ENCODE data around the gene GTSE1.

The GTSE1 gene

GRCh38 chr22:46322711-46323110, 26.0 kb downstream of the GTSE1 start:
- DNase-seq (no peak), ATAC-seq (no peak)
- H3K27me3 Mint-ChIP-seq = no peaks in the 10 kb centered on the region
- no peak overlapping the region for H3K4me3 Mint-ChIP-seq
- no peaks in the 10 kb centered on the region for H3K9me3 Mint-ChIP-seq
- H3K36me3 Mint-ChIP-seq (ENCODE audit: low read depth) = peaks cover 40% of the 10 kb centered on the region
- no peaks in the 10 kb centered on the region for H3K4me1 Mint-ChIP-seq
- H3K27ac Mint-ChIP-seq = no peak overlapping the region

GRCh38 chr22:46323162-46323561, 26.5 kb downstream of the GTSE1 start:
- DNase-seq (no peak), ATAC-seq (no peak)
- Mint-ChIP-seq H3K36me3 (ENCODE audit: low read depth) (peaks cover 39% of the 10 kb centered on the region), H3K9me3 (no peaks in the 10 kb centered on the region), H3K27me3 (no peaks in the 10 kb centered on the region), H3K4me3 (no peak overlapping the region), H3K4me1 (no peaks in the 10 kb centered on the region), H3K27ac (no peak overlapping the region)

GRCh38 chr22:46326066-46326680, 29.5 kb downstream of the GTSE1 start:
- DNase-seq (no peak), ATAC-seq (no peak)
- H3K36me3 Mint-ChIP-seq (ENCODE audit: low read depth) = peaks cover 32% of the 10 kb centered on the region
- no peaks in the 10 kb centered on the region for H3K4me1 Mint-ChIP-seq
- H3K9me3 Mint-ChIP-seq = no peaks in the 10 kb centered on the region
- no peak overlapping the region for H3K27ac Mint-ChIP-seq
- H3K4me3 Mint-ChIP-seq = no peak overlapping the region
- no peaks in the 10 kb centered on the region for H3K27me3 Mint-ChIP-seq

GRCh38 chr22:46327691-46328465, 31.2 kb downstream of the GTSE1 start:
- Mint-ChIP-seq H3K27ac (no peak overlapping the region), H3K4me3 (no peak overlapping the region), H3K9me3 (no peaks in the 10 kb centered on the region), H3K36me3 (ENCODE audit: low read depth) (peaks cover 30% of the 10 kb centered on the region), H3K27me3 (no peaks in the 10 kb centered on the region), H3K4me1 (no peaks in the 10 kb centered on the region)
- ATAC-seq = no peak
- DNase-seq = no peak

- H3K27ac Mint-ChIP-seq = no peak overlapping the region
- no peaks in the 10 kb centered on the region for H3K27me3 Mint-ChIP-seq
- H3K4me1 Mint-ChIP-seq = no peaks in the 10 kb centered on the region
- DNase-seq (no peak), ATAC-seq (no peak)
- no peaks in the 10 kb centered on the region for H3K9me3 Mint-ChIP-seq
- H3K4me3 Mint-ChIP-seq = no peak overlapping the region
- peaks cover 36% of the 10 kb centered on the region for H3K36me3 Mint-ChIP-seq (ENCODE audit: low read depth)
These were observed 32.1 kb downstream of the GTSE1 start for GRCh38 chr22:46328797-46329196.

GRCh38 chr22:46329616-46330015, 32.9 kb downstream of the GTSE1 start:
- ATAC-seq (no peak), DNase-seq (no peak)
- Mint-ChIP-seq H3K9me3 (no peaks in the 10 kb centered on the region), H3K4me3 (no peak overlapping the region), H3K27me3 (no peaks in the 10 kb centered on the region), H3K36me3 (ENCODE audit: low read depth) (peaks cover 32% of the 10 kb centered on the region), H3K27ac (no peak overlapping the region), H3K4me1 (peaks cover 3% of the 10 kb centered on the region)

GRCh38 chr22:46330426-46330825, 33.8 kb downstream of the GTSE1 start:
- Mint-ChIP-seq H3K4me3 (no peak overlapping the region), H3K36me3 (ENCODE audit: low read depth) (peaks cover 32% of the 10 kb centered on the region), H3K27me3 (no peaks in the 10 kb centered on the region), H3K27ac (no peak overlapping the region), H3K4me1 (peaks cover 6% of the 10 kb centered on the region), H3K9me3 (no peaks in the 10 kb centered on the region)
- ATAC-seq = no peak
- no peak for DNase-seq

- DNase-seq (no peak), ATAC-seq (no peak)
- no peak overlapping the region for H3K27ac Mint-ChIP-seq
- H3K9me3 Mint-ChIP-seq = no peaks in the 10 kb centered on the region
- no peak overlapping the region for H3K4me3 Mint-ChIP-seq
- H3K36me3 Mint-ChIP-seq (ENCODE audit: low read depth) = peaks cover 27% of the 10 kb centered on the region
- H3K4me1 Mint-ChIP-seq = peaks cover 10% of the 10 kb centered on the region
- no peaks in the 10 kb centered on the region for H3K27me3 Mint-ChIP-seq
These were observed 34.8 kb downstream of the GTSE1 start for GRCh38 chr22:46331496-46331895.

GRCh38 chr22:46335201-46336118, 38.8 kb downstream of the GTSE1 start, which contains the start of gene TRMU:
TRMU (plus strand) TSS chr22:46335714; CDS start chr22:46335765, 51 bp downstream.
- Mint-ChIP-seq H3K9me3 (no peaks in the 10 kb centered on the region), H3K27ac (peak within 1 kb of the TSS; percentile 93), H3K4me1 (peaks cover 32% of the 10 kb centered on the region), H3K4me3 (peak within 1 kb of the TSS; percentile 96), H3K27me3 (no peaks in the 10 kb centered on the region), H3K36me3 (ENCODE audit: low read depth) (peaks cover 49% of the 10 kb centered on the region)
- DNase-seq = peak; percentile 83
- ATAC-seq = peak; percentile 90

GRCh38 chr22:46336119-46337078, 39.7 kb downstream of the GTSE1 start:
- peak overlapping the region; percentile 96 for H3K4me3 Mint-ChIP-seq
- no peaks in the 10 kb centered on the region for H3K9me3 Mint-ChIP-seq
- H3K27ac Mint-ChIP-seq = peak overlapping the region; percentile 93
- peaks cover 50% of the 10 kb centered on the region for H3K36me3 Mint-ChIP-seq (ENCODE audit: low read depth)
- DNase-seq (peak; percentile 13), ATAC-seq (no peak)
- H3K27me3 Mint-ChIP-seq = no peaks in the 10 kb centered on the region
- H3K4me1 Mint-ChIP-seq = peaks cover 32% of the 10 kb centered on the region

- DNase-seq = no peak
- ATAC-seq = no peak
- peaks cover 32% of the 10 kb centered on the region for H3K4me1 Mint-ChIP-seq
- peak overlapping the region; percentile 96 for H3K4me3 Mint-ChIP-seq
- no peaks in the 10 kb centered on the region for H3K9me3 Mint-ChIP-seq
- H3K27me3 Mint-ChIP-seq = no peaks in the 10 kb centered on the region
- H3K36me3 Mint-ChIP-seq (ENCODE audit: low read depth) = peaks cover 56% of the 10 kb centered on the region
- no peak overlapping the region for H3K27ac Mint-ChIP-seq
These were observed 41.2 kb downstream of the GTSE1 start for GRCh38 chr22:46337870-46338269.

- Mint-ChIP-seq H3K9me3 (no peaks in the 10 kb centered on the region), H3K4me1 (peaks cover 32% of the 10 kb centered on the region), H3K36me3 (ENCODE audit: low read depth) (peaks cover 53% of the 10 kb centered on the region), H3K27ac (peak overlapping the region; percentile 40), H3K4me3 (no peak overlapping the region), H3K27me3 (no peaks in the 10 kb centered on the region)
- ATAC-seq (no peak), DNase-seq (no peak)
These were observed 42.0 kb downstream of the GTSE1 start for GRCh38 chr22:46338636-46339035.

- Mint-ChIP-seq H3K36me3 (ENCODE audit: low read depth) (peaks cover 61% of the 10 kb centered on the region), H3K27me3 (no peaks in the 10 kb centered on the region), H3K9me3 (no peaks in the 10 kb centered on the region), H3K27ac (no peak overlapping the region), H3K4me3 (no peak overlapping the region), H3K4me1 (peaks cover 28% of the 10 kb centered on the region)
- DNase-seq (no peak), ATAC-seq (no peak)
These were observed 43.3 kb downstream of the GTSE1 start for GRCh38 chr22:46339956-46340355.

GRCh38 chr22:46340676-46341075, 44.0 kb downstream of the GTSE1 start:
- H3K4me1 Mint-ChIP-seq = peaks cover 26% of the 10 kb centered on the region
- H3K27me3 Mint-ChIP-seq = no peaks in the 10 kb centered on the region
- DNase-seq (no peak), ATAC-seq (no peak)
- H3K27ac Mint-ChIP-seq = no peak overlapping the region
- no peak overlapping the region for H3K4me3 Mint-ChIP-seq
- H3K9me3 Mint-ChIP-seq = no peaks in the 10 kb centered on the region
- H3K36me3 Mint-ChIP-seq (ENCODE audit: low read depth) = peaks cover 66% of the 10 kb centered on the region
